IMR-90 (cell line): Measurements from ENCODE around the gene TRAPPC12. TPM values are rescaled to one million over a fixed set of nuclear protein-coding genes. Genes with fewer than 3 reads are reported as not detected.
"Not testable (repeated sequence)": the region's sequence is repeated elsewhere in the genome, so short reads cannot be mapped to it uniquely, and the experiment has no call there.

Source experiments
- ATAC-seq: fragments of 200-7000 bp; cut with Tn5 transposase; 2 replicates; pipeline ENCODE4 v1.9.1; 2020; ENCODE audit warnings: low read depth, mild to moderate bottlenecking, moderate library complexity
- BruUV-seq: library from RNA; stranded (reverse); fragments of 400-500 nt; replicated peaks from 2 replicates; lab custom pipeline; 2021; lab: Mats Ljungman, UMichigan
- CTCF ChIA-PET: fragments of 300-600 bp; formaldehyde crosslinking; extraction: SDS; loops from one replicate; lab custom pipeline; 2021; ENCODE audit warnings: antibody characterized with exemption; lab: Yijun Ruan, JAX
- POLR2A ChIA-PET: fragments of 300-600 bp; sonication (Branson Sonifier 250); formaldehyde crosslinking; loops from one replicate; lab custom pipeline; 2022; ENCODE audit warnings: antibody characterized with exemption; ENCODE audit not compliant: unreplicated experiment; lab: Charles Lee
- DNase-seq: peaks from one replicate; pipeline ENCODE4 v3.0.0; 2013
- H2AFZ ChIP-seq: replicated peaks from 2 replicates; pipeline ENCODE3; 2013; ENCODE audit warnings: low read length, mild to moderate bottlenecking; ENCODE audit not compliant: poor library complexity
- H2AK5ac ChIP-seq: 2 replicates; pipeline ENCODE4 v1.6.1; 2013; ENCODE audit warnings: low read depth, low read length, inconsistent platforms
- H2AK9ac ChIP-seq: replicated peaks from 2 replicates; pipeline ENCODE3; 2013; ENCODE audit warnings: mild to moderate bottlenecking, low read depth, low read length, moderate library complexity; ENCODE audit not compliant: poor library complexity
- H2BK120ac ChIP-seq: 2 replicates; pipeline ENCODE4 v1.6.1; 2013; ENCODE audit warnings: low read depth, low read length, inconsistent platforms
- H2BK15ac ChIP-seq: 3 replicates; pipeline ENCODE4 v1.6.1; 2013; ENCODE audit warnings: low read depth, low read length, inconsistent platforms
- H2BK20ac ChIP-seq: 2 replicates; pipeline ENCODE4 v1.6.1; 2013; ENCODE audit warnings: low read depth, mild to moderate bottlenecking, inconsistent platforms, low read length, moderate library complexity
- H2BK5ac ChIP-seq: 2 replicates; pipeline ENCODE4 v1.6.1; 2013; ENCODE audit warnings: mild to moderate bottlenecking, low read depth, low read length, inconsistent platforms; ENCODE audit not compliant: poor library complexity, severe bottlenecking
- H3K14ac ChIP-seq: replicated peaks from 2 replicates; pipeline ENCODE4 v1.6.1; 2013; ENCODE audit warnings: low read depth, low read length, inconsistent platforms
- H3K18ac ChIP-seq: 2 replicates; pipeline ENCODE4 v1.6.1; 2013; ENCODE audit warnings: low read depth, low read length, control low read depth
- H3K23ac ChIP-seq: 2 replicates; pipeline ENCODE4 v1.6.1; 2013; ENCODE audit warnings: low read depth, low read length, inconsistent platforms
- H3K27ac ChIP-seq: 2 replicates; pipeline ENCODE4 v1.5.1; 2013; ENCODE audit warnings: mild to moderate bottlenecking, control low read depth, low read length; ENCODE audit not compliant: insufficient read depth
- H3K27me3 ChIP-seq: 2 replicates; pipeline ENCODE4 v1.6.1; 2013; ENCODE audit warnings: low read length; ENCODE audit not compliant: control insufficient read depth, insufficient read depth
- H3K36me3 ChIP-seq: 2 replicates; pipeline ENCODE4 v1.6.1; 2013; ENCODE audit warnings: low read length, mixed read lengths; ENCODE audit not compliant: control insufficient read depth, insufficient read depth
- H3K4ac ChIP-seq: 2 replicates; pipeline ENCODE4 v1.6.1; 2013; ENCODE audit warnings: low read depth, low read length, inconsistent platforms
- H3K4me1 ChIP-seq: 2 replicates; pipeline ENCODE4 v1.6.1; 2013; ENCODE audit warnings: low read length, mixed read lengths; ENCODE audit not compliant: control insufficient read depth, insufficient read depth
- H3K4me2 ChIP-seq: 2 replicates; pipeline ENCODE4 v1.6.1; 2013; ENCODE audit warnings: low read depth, mild to moderate bottlenecking, control low read depth, low read length, moderate library complexity
- H3K4me3 ChIP-seq: 2 replicates; pipeline ENCODE4 v1.5.1; 2013; ENCODE audit warnings: low read depth, mild to moderate bottlenecking, control low read depth, low read length, moderate library complexity; ENCODE audit not compliant: insufficient read depth
- H3K56ac ChIP-seq: 2 replicates; pipeline ENCODE4 v1.6.1; 2013; ENCODE audit warnings: low read length, inconsistent platforms; ENCODE audit not compliant: insufficient read depth; ENCODE audit errors: extremely low read depth
- H3K79me1 ChIP-seq, 2 experiments: 2 replicates each; pipeline ENCODE4 v1.6.1; 2013; ENCODE audit warnings: low read length in 2 of 2, inconsistent platforms in 1 of 2, low read depth in 1 of 2
- H3K9ac ChIP-seq: 2 replicates; pipeline ENCODE4 v1.6.1; 2013; ENCODE audit warnings: low read depth, low read length, control low read depth
- H3K9me1 ChIP-seq: 2 replicates; pipeline ENCODE4 v1.6.1; 2013; ENCODE audit warnings: low read length, inconsistent platforms; ENCODE audit not compliant: insufficient read depth
- H3K9me3 ChIP-seq: 2 replicates; pipeline ENCODE4 v1.6.1; 2013; ENCODE audit warnings: low read length; ENCODE audit not compliant: control insufficient read depth, insufficient read depth
- H4K20me1 ChIP-seq: 2 replicates; pipeline ENCODE4 v1.6.1; 2013; ENCODE audit warnings: low read length, inconsistent platforms; ENCODE audit not compliant: insufficient read depth
- H4K5ac ChIP-seq: 2 replicates; pipeline ENCODE4 v1.6.1; 2013; ENCODE audit warnings: mild to moderate bottlenecking, low read depth, low read length, control low read depth
- H4K8ac ChIP-seq, 2 experiments: 2 replicates each; pipeline ENCODE4 v1.6.1; 2013; ENCODE audit warnings: low read depth in 2 of 2, low read length in 2 of 2, control low read depth in 1 of 2, inconsistent platforms in 1 of 2
- H4K91ac ChIP-seq: 2 replicates; pipeline ENCODE4 v1.6.1; 2013; ENCODE audit warnings: low read depth, low read length, inconsistent platforms; ENCODE audit not compliant: insufficient read depth
- WGBS, 2 experiments: methylation state at CpG; one replicate each; pipeline versions ENCODE4 v1.1.5 to v1.1.7; 2013; ENCODE audit warnings: missing lambda C conversion rate in 2 of 2; ENCODE audit not compliant: insufficient read length in 1 of 2; ENCODE audit errors: extremely low coverage in 2 of 2; 5-methylcytosine and 5-hydroxymethylcytosine counted together
- dilution Hi-C: fragments of 300-500 bp; cut with HindIII; formaldehyde crosslinking; loops from one replicate; pipeline ENCODE4 v1.14.3; 2018; ENCODE audit warnings: low sequenced_read_pairs; ENCODE audit not compliant: unreplicated experiment
- in situ Hi-C: fragments of 300-500 bp; cut with MboI; formaldehyde crosslinking; loops from 3 replicates; pipeline ENCODE4 v1.14.3; 2019; ENCODE audit warnings: low sequenced_read_pairs, inconsistent platforms, mixed read lengths
- intact Hi-C: fragments of 100-400 bp; cut with micrococcal nuclease; formaldehyde crosslinking; loops from 2 replicates; pipeline ENCODE4 v1.10.0; 2022
- polyA plus RNA-seq, 3 experiments: library from polyadenylated mRNA; depleted of rRNA; stranded (reverse); fragments of >200 nt; gene quantifications; 2 replicates each; pipeline ENCODE4 v1.2.3, GENCODE V29; 2012; ENCODE audit warnings: low replicate concordance in 1 of 3
- total RNA-seq: library from RNA; depleted of rRNA; stranded (reverse); fragments of >200 nt; gene quantifications from 2 replicates; pipeline ENCODE4 v1.2.3, GENCODE V29; 2012

The TRAPPC12 gene
- total and polyA plus RNA-seq, 2 of the 4 experiments (the other 2 are of a cell fraction), result 25.8 to 69.9 TPM

DNA sequence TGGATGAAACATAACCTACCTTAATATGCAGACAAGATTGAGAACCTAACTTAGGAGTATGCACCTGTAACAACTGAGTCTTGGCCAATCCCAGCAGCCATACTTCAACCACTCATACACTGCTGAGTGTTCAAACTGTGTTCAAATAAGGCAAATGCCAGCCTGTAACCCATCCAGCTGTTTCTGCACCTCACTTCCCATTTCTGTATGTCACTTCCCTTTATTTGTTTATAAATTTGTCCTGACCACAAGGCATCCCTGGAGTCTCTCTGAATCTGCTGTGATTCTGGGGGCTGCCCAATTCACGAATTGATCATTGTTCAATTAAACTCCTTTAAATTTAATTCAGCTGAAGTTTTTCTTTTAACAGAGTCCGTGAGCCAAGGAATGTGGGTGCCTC lies 22.0 kb upstream of the TRAPPC12 start:
- H4K91ac ChIP-seq, in situ Hi-C loops: not testable (repeated sequence)

More for the DNA sequence above, 22.0 kb upstream of the TRAPPC12 start:
- H3K9ac ChIP-seq, H2BK120ac ChIP-seq, ATAC-seq, H3K56ac ChIP-seq, H3K4me1 ChIP-seq, H3K4me2 ChIP-seq, H3K4me3 ChIP-seq, dilution Hi-C loops, H3K9me3 ChIP-seq, H4K5ac ChIP-seq, H2AFZ ChIP-seq, H2AK5ac ChIP-seq, intact Hi-C loops, H3K27me3 ChIP-seq, H3K9me1 ChIP-seq, H2BK15ac ChIP-seq, BruUV-seq, H3K4ac ChIP-seq, H2AK9ac ChIP-seq, H3K23ac ChIP-seq, H2BK20ac ChIP-seq, POLR2A ChIA-PET, H2BK5ac ChIP-seq, H3K18ac ChIP-seq, CTCF ChIA-PET, H3K14ac ChIP-seq, H4K20me1 ChIP-seq, H3K36me3 ChIP-seq, DNase-seq, H3K27ac ChIP-seq, H4K8ac ChIP-seq: not testable (repeated sequence)
- WGBS, 2 experiments, result no CpG with 5 or more reads among the region's 2 CpGs
- peaks cover 21 to 34% of the 10 kb centered on the region in 2 experiments for H3K79me1 ChIP-seq
